SK-N-MC (cell line): ENCODE measurements around the gene TMEM131L.

Experiments
- EZH2 ChIP-seq: fragments of 200-600 bp; sonication (generic); IDR thresholded peaks from one replicate; pipeline ENCODE4 v1.6.1; 2017; ENCODE audit warnings: antibody characterized with exemption
- FOXP2 ChIP-seq: optimal IDR thresholded peaks from 2 replicates; pipeline ENCODE3; 2011; ENCODE audit warnings: mild to moderate bottlenecking, moderate library complexity; ENCODE audit not compliant: insufficient read depth; ENCODE audit errors: extremely low read length, control extremely low read depth
- POLR2AphosphoS5 ChIP-seq: IDR thresholded peaks from 2 replicates; pipeline ENCODE4 v1.6.1; 2012; ENCODE audit warnings: mild to moderate bottlenecking, low read depth, low read length, borderline replicate concordance

GRCh38 chr4:153641532-153641931, 175.4 kb downstream of the TMEM131L start:
- no peak for TF ChIP-seq POLR2AphosphoS5
- TF ChIP-seq EZH2: no peak
- TF ChIP-seq FOXP2: no peak
